Measurements from ENCODE around the gene TSPAN1.
A peak's percentile ranks its signal among the peaks of the same experiment; 100 is the strongest.
"Not testable (repeated sequence)": the region's sequence is repeated elsewhere in the genome, so short reads cannot be mapped to it uniquely, and the experiment has no call there.

Gene TSPAN1

DNA sequence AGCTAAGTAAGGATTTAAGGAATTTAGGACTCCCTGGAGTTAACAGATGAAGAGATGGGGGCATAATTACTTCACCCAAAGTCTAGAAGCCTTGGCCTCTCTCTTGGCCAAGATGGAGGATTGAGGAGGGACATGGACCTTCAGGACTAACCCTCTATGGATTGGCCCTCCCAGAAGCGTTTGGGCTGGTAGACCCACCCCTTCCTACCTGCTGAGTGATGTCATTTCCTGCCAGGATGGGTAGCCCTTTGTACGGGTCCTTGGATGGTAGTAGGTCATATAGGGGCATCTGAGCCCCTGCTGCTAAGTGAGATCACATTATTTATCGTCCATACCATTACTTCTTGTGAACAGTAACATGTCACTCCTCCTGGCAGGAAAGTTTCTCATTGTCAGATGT is 45.9 kb downstream of the TSPAN1 start:
- DNase-seq = no peak

DNA sequence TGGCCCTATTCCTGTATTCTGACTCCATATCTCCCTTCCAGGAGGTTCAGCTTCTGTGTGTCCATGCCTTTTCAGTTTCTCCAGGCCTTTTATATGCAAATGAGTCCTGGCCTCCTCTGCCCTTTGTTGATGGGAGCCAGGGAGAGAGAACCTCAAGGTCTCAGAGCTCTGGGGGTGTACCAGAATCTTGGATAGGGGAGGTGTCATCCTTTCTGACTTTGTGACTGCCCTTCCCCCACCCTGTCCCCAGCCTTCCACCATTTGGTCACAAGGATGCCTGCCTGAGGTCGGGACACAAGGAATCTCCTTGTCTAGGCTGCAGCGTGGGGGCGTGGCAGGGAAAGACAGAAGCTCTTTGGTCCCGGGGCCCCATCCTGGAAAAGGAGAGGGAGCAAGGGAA is 46.9 kb downstream of the TSPAN1 start:
- no peak for DNase-seq

DNA sequence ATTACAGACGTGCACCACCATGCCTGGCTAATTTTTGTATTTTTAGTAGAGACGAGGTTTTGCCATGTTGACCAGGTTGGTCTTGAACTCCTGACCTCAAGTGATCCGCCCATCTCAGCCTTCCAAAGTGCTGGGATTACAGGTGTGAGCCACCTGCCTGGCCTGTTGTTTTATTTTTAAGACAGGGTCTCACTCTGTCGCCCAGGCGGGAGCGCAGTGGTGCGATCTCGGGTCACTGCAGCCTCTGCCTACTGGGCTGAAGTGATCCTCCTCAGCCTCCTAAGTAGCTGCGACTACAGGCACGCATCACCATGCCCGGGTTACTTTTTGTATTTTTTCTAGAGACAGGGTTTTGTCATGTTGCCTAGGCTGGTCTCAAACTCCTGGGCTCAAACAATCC is 48.2 kb downstream of the TSPAN1 start:
- DNase-seq = not testable (repeated sequence)

DNA sequence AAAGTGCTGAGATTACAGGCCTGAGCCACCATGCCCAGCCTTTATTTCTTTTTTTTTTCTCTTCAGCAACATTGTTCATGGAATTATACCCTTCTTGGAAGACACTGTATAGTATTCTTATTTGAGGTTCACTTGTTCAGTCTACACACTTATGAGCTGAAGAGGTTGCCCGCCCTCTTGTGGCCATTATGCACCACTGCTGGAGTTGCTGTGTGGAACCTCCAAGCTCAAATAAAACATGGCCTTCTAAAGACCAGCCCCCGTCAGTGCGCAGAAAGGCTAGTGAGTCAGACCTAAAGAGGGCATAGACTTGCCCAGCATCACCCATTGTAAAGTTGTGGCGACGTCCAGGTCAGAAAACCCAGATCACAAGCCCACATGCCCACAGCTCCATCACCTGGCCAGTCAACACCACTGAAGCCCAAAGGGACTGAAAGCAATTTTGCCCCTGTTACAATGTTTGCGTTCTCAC is 48.6 kb downstream of the TSPAN1 start:
- DNase-seq = peak; percentile 83

DNA sequence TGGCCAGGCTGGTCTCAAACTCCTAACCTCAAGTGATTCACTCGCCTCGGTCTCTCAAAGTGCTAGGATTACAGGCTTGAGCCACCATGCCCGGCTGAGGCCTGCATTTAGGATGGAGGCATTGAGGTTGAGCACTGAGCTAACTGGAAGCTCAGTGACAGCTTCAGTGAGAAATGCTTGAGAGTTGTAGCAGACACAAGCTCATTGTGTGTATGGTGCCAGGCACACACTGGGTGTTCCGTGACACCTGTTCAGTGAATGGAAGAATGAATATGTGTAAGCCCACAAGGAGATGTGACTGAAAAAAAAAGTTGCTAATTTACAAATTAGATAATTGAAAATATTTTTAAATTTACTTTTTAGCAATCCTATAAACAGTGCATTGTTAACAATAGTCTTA is 50.1 kb downstream of the TSPAN1 start:
- no peak for DNase-seq

DNA sequence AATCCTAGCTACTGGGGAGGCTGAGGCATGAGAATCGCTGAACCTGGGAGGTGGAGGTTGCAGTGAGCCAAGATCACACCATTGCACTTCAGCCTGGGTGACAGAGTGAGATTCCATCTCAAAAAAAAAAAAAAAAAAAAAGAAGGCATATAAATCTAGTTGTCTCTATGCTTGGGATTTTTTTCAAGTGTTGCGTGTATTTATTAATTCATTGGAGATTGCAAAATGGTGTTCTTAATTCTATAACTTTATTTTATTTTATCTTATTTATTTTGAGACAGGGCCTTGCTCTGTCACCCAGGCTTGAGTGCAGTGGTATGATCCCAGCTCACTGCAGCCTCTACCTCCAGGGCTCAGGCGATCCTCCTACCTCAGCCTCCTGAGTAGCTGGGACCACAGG is 56.3 kb downstream of the TSPAN1 start:
- DNase-seq = not testable (repeated sequence)
